GM12878 (cell line): ENCODE measurements around the gene TCEANC2. TPM values are rescaled to one million over a fixed set of nuclear protein-coding genes. Genes with fewer than 3 reads are reported as not detected.

ENCODE experiments used
- ATAC-seq: fragments of 200-7000 bp; cut with Tn5 transposase; 3 replicates; pipeline ENCODE4 v1.9.1; 2020; ENCODE audit warnings: mild to moderate bottlenecking, moderate library complexity
- BruUV-seq: library from RNA; stranded (reverse); fragments of 400-500 nt; replicated peaks from 2 replicates; lab custom pipeline; 2021; lab: Mats Ljungman, UMichigan
- CTCF ChIA-PET: fragments of 300-600 bp; sonication (Branson Sonifier 250); formaldehyde crosslinking; extraction: SDS; loops from one replicate; lab custom pipeline; 2021; ENCODE audit warnings: inconsistent platforms; lab: Yijun Ruan, JAX
- POLR2A ChIA-PET: fragments of 350-600 bp; formaldehyde crosslinking; extraction: SDS; loops from one replicate; lab custom pipeline; 2021; ENCODE audit warnings: inconsistent platforms; lab: Charles Lee
- RAD21 ChIA-PET: fragments of 300-600 bp; sonication (Branson Sonifier 250); formaldehyde crosslinking; loops from one replicate; lab custom pipeline; 2023; ENCODE audit warnings: antibody characterized with exemption; ENCODE audit not compliant: unreplicated experiment; lab: Charles Lee
- SMC1A ChIA-PET: fragments of 300-600 bp; sonication (Branson Sonifier 250); formaldehyde crosslinking; loops from one replicate; lab custom pipeline; 2023; ENCODE audit not compliant: unreplicated experiment, uncharacterized antibody; lab: Charles Lee
- DNase-seq: peaks from one replicate; pipeline ENCODE4 v3.0.0-alpha.2; 2011; ENCODE audit warnings: low read depth, low spot score
- FAIRE-seq: peaks from 3 replicates; lab custom pipeline; 2011; peaks lifted over from hg19 to GRCh38; lab: Jason Lieb, UNC
- H2AFZ ChIP-seq: 2 replicates; pipeline ENCODE4 v1.6.0; 2011; ENCODE audit warnings: low read depth, low read length, control low read depth; ENCODE audit not compliant: control insufficient read depth
- H3K27ac ChIP-seq: 2 replicates; pipeline ENCODE4 v1.5.1; 2011; ENCODE audit warnings: control low read depth; ENCODE audit not compliant: control insufficient read depth, insufficient read depth
- H3K27me3 ChIP-seq, 2 experiments: replicated peaks in 1 of 2; 2 replicates each; pipeline versions ENCODE4 v1.6.0 to v1.6.1; 2011; ENCODE audit warnings: low read length in 1 of 2; ENCODE audit not compliant: control insufficient read depth in 2 of 2, insufficient read depth in 2 of 2
- H3K36me3 ChIP-seq, 2 experiments: 2 replicates each; pipeline ENCODE4 v1.5.1; 2011; ENCODE audit warnings: low read length in 1 of 2; ENCODE audit not compliant: control insufficient read depth in 2 of 2, insufficient read depth in 2 of 2
- H3K4me1 ChIP-seq: 2 replicates; pipeline ENCODE4 v1.6.1; 2011; ENCODE audit warnings: mild to moderate bottlenecking, low read length, moderate library complexity, mixed read lengths; ENCODE audit not compliant: control insufficient read depth, insufficient read depth
- H3K4me2 ChIP-seq: 2 replicates; pipeline ENCODE4 v1.6.0; 2011; ENCODE audit warnings: control low read depth; ENCODE audit not compliant: control insufficient read depth, insufficient read depth
- H3K4me3 ChIP-seq: fragments of 200-600 bp; sonication (generic); 2 replicates; pipeline ENCODE4 v1.5.1; 2016
- H3K79me2 ChIP-seq: 2 replicates; pipeline ENCODE4 v1.6.0; 2011; ENCODE audit warnings: low read length; ENCODE audit not compliant: control insufficient read depth, insufficient read depth
- H3K9ac ChIP-seq: 2 replicates; pipeline ENCODE4 v1.8.0; 2011; ENCODE audit warnings: low read length, control low read depth, mixed read lengths; ENCODE audit not compliant: control insufficient read depth, insufficient read depth
- H3K9me3 ChIP-seq: replicated peaks from 3 replicates; pipeline ENCODE4 v1.5.1; 2011; ENCODE audit warnings: mild to moderate bottlenecking, low read length; ENCODE audit not compliant: control insufficient read depth, insufficient read depth
- H4K20me1 ChIP-seq: 2 replicates; pipeline ENCODE4 v1.6.0; 2011; ENCODE audit not compliant: control insufficient read depth, insufficient read depth
- ASH2L ChIP-seq: fragments of 300-600, 200-600 bp; sonication (generic); IDR thresholded peaks from 2 replicates; pipeline ENCODE4 v1.6.1; 2017; ENCODE audit warnings: low read depth, mild to moderate bottlenecking, borderline replicate concordance
- CBX3 ChIP-seq: fragments of 200-600 bp; sonication (generic); IDR thresholded peaks from 2 replicates; pipeline ENCODE4 v1.6.1; 2016; ENCODE audit warnings: low read depth, borderline replicate concordance
- CBX5 ChIP-seq: sonication (generic); IDR thresholded peaks from 2 replicates; pipeline ENCODE4 v1.6.1; 2016; ENCODE audit warnings: low read depth, moderate library complexity, mild to moderate bottlenecking, inconsistent platforms
- CHD2 ChIP-seq: IDR thresholded peaks from 2 replicates; pipeline ENCODE4 v1.6.1; 2011; ENCODE audit warnings: low read depth, low read length, improper control_type of control experiment, borderline replicate concordance
- EP300 ChIP-seq, 2 experiments: fragments of 150-350 bp in 1 of 2; IDR thresholded peaks; 2 replicates each; pipeline ENCODE4 v1.6.1; 2011 to 2012; ENCODE audit warnings: low read depth in 2 of 2, low read length in 2 of 2, borderline replicate concordance in 1 of 2, improper control_type of control experiment in 1 of 2, inconsistent platforms in 1 of 2; ENCODE audit not compliant: control insufficient read depth in 1 of 2
- NBN ChIP-seq: fragments of 450-650 bp; IDR thresholded peaks from 2 replicates; pipeline ENCODE4 v1.6.1; 2016
- POU2F2 ChIP-seq: IDR thresholded peaks from 3 replicates; pipeline ENCODE4 v1.6.1; 2011; ENCODE audit warnings: low read depth, mild to moderate bottlenecking, low read length, borderline replicate concordance
- RAD21 ChIP-seq: IDR thresholded peaks from 2 replicates; pipeline ENCODE4 v1.6.1; 2011; ENCODE audit warnings: mild to moderate bottlenecking, low read depth, low read length, moderate library complexity; ENCODE audit not compliant: insufficient read depth
- RELA ChIP-seq: fragments of 450-650 bp; IDR thresholded peaks from 2 replicates; pipeline ENCODE4 v1.8.0; 2014; ENCODE audit warnings: borderline replicate concordance; ENCODE audit not compliant: partially characterized antibody
- RFX5 ChIP-seq: IDR thresholded peaks from 2 replicates; pipeline ENCODE4 v1.6.1; 2011; ENCODE audit warnings: low read depth, low read length, improper control_type of control experiment
- SMC3 ChIP-seq: IDR thresholded peaks from 2 replicates; pipeline ENCODE4 v1.6.1; 2011; ENCODE audit warnings: low read length, improper control_type of control experiment, borderline replicate concordance
- WRNIP1 ChIP-seq: IDR thresholded peaks from 2 replicates; pipeline ENCODE4 v1.6.1; 2011; ENCODE audit warnings: low read depth, low read length, improper control_type of control experiment, borderline replicate concordance
- ZBTB11 ChIP-seq: fragments of 450-650 bp; formaldehyde crosslinking; IDR thresholded peaks from 2 replicates; pipeline ENCODE4 v1.5.0; 2022; ENCODE audit warnings: mild to moderate bottlenecking, missing genetic modification characterization
- ZNF207 ChIP-seq: fragments of 450-650 bp; IDR thresholded peaks from 2 replicates; pipeline ENCODE4 v1.6.1; 2014; ENCODE audit warnings: antibody characterized with exemption, mild to moderate bottlenecking, borderline replicate concordance
- WGBS: methylation state at CpG from one replicate; pipeline ENCODE4 v1.1.6; 2016; ENCODE audit warnings: low lambda C conversion rate; ENCODE audit not compliant: insufficient replicate concordance, insufficient coverage; ENCODE audit errors: missing lambda C conversion rate; 5-methylcytosine and 5-hydroxymethylcytosine counted together
- in situ Hi-C: fragments of 300-500 bp; cut with MboI; formaldehyde crosslinking; loops from 9 replicates; pipeline ENCODE4 v1.14.3; 2018; ENCODE audit warnings: mixed read lengths
- intact Hi-C: fragments of 100-400 bp; cut with micrococcal nuclease; formaldehyde crosslinking; loops from one replicate; pipeline ENCODE4 v1.14.2; 2022; ENCODE audit not compliant: unreplicated experiment
- polyA plus RNA-seq, 11 experiments: library from polyadenylated mRNA; depleted of rRNA in 4 of 11; unstranded in 6 of 11; stranded (reverse) in 5 of 11; fragments of >200 nt; fragmentation: Nextera tagmentation in 4 of 11; fragmentation: Illumina TruSeq in 1 of 11; extraction: Ambion mirVana in 4 of 11; extraction: Trizol in 1 of 11; gene quantifications; 1 replicate in 1 of 11; 2 replicates in 10 of 11; pipeline versions ENCODE4 v1.2.1 to v1.2.3, GENCODE V29; 2011 to 2016; ENCODE audit warnings: inconsistent platforms in 2 of 11, missing spikeins in 2 of 11, low read depth in 1 of 11
- total RNA-seq, 4 experiments: library from RNA; depleted of rRNA in 3 of 4; stranded (reverse); fragments of >200 nt in 3 of 4; fragmentation: Illumina TruSeq in 1 of 4; extraction: Trizol in 1 of 4; gene quantifications; 2 replicates each; pipeline versions ENCODE4 v1.2.1 to v1.2.3, GENCODE V29; 2013 to 2021

The TCEANC2 gene
- total and polyA plus RNA-seq, 10 of the 15 experiments (the other 5 are each of a cell fraction or from before 2014, with no cell fraction given) = 4.4 to 13.2 (median 6.4) TPM

GRCh38 chr1:54142146-54142900 lies 88.9 kb downstream of the TCEANC2 start (continued):
- no peak for TF ChIP-seq RFX5
- TF ChIP-seq SMC3 = no peak
- TF ChIP-seq RAD21 = no peak
- TF ChIP-seq, all 136 proteins: peak for 0

- BruUV-seq = no TSS peak
- ChIA-PET POLR2A (no interaction called here), CTCF (no interaction called here), RAD21 (no interaction called here)
- FAIRE-seq (no peak), ATAC-seq (no peak), DNase-seq (no peak)
- H3K27me3 ChIP-seq = no peaks in the 10 kb centered on the region
- H3K79me2 ChIP-seq = no peaks in the 10 kb centered on the region
- no peaks in the 10 kb centered on the region for H3K9me3 ChIP-seq
- H3K4me2 ChIP-seq = no peak overlapping the region
- H3K4me1 ChIP-seq = no peaks in the 10 kb centered on the region
- H2AFZ ChIP-seq = no peak overlapping the region
- no peak overlapping the region for H3K27ac ChIP-seq
- no peak for TF ChIP-seq WRNIP1
- TF ChIP-seq CBX3 = no peak
- TF ChIP-seq ASH2L = no peak
- TF ChIP-seq ZBTB11 (CRISPR knock-in tag) = no peak
- no peak for TF ChIP-seq ZNF207
- no peak for TF ChIP-seq POU2F2
- TF ChIP-seq EP300 (IDR thresholded peaks at IDR 0.05; ENCODE audit: borderline replicate concordance in 1 of 2, control insufficient read depth in 1 of 2, low read depth in 2 of 2, low read length in 2 of 2) = no peak
- TF ChIP-seq NBN = no peak
- TF ChIP-seq RELA = no peak
- no peak for TF ChIP-seq CBX5
- TF ChIP-seq CHD2 = no peak
- TF ChIP-seq, all 136 proteins: peak for 0
- no peak overlapping the region for H3K9ac ChIP-seq
- intact Hi-C loops = no loop called here
- no peaks in the 10 kb centered on the region for H3K36me3 ChIP-seq
- in situ Hi-C loops = no loop called here
- WGBS = 63% methylated on average over 11 of the region's 11 CpGs
- SMC1A ChIA-PET = no interaction called here
- H4K20me1 ChIP-seq = no peaks in the 10 kb centered on the region
- no peak overlapping the region for H3K4me3 ChIP-seq
Observed at GRCh38 chr1:54144366-54144765, 91.0 kb downstream of the TCEANC2 start.
